H1 (cell line): ENCODE results near the gene DPY19L1. TPM values are rescaled to one million over a fixed set of nuclear protein-coding genes. Genes with fewer than 3 reads are reported as not detected.

Experiments
- CTCF ChIA-PET: fragments of 300-600 bp; sonication (Branson Sonifier 250); formaldehyde crosslinking; loops from one replicate; lab custom pipeline; 2021; ENCODE audit not compliant: partially characterized antibody; lab: Charles Lee
- POLR2A ChIA-PET: fragments of 300-600 bp; sonication (Branson Sonifier 250); formaldehyde crosslinking; loops from one replicate; lab custom pipeline; 2021; ENCODE audit warnings: inconsistent platforms; ENCODE audit not compliant: partially characterized antibody; lab: Charles Lee
- DNase-seq, 2 experiments: peaks; one replicate each; pipeline versions ENCODE4 v3.0.0 to v3.0.0-alpha.2; 2010 to 2022; ENCODE audit warnings: low spot score in 2 of 2, low read depth in 1 of 2, mixed read lengths in 1 of 2
- FAIRE-seq: peaks from 2 replicates; lab custom pipeline; 2011; peaks lifted over from hg19 to GRCh38; lab: Jason Lieb, UNC
- H2AFZ ChIP-seq: 2 replicates; pipeline ENCODE4 v1.8.1; 2012; ENCODE audit warnings: low read length, inconsistent platforms
- H2AK5ac ChIP-seq: 2 replicates; pipeline ENCODE4 v1.6.1; 2013; ENCODE audit warnings: low read depth, low read length
- H2BK120ac ChIP-seq: replicated peaks from 2 replicates; pipeline ENCODE3; 2013; ENCODE audit warnings: low read depth, low read length, inconsistent platforms
- H2BK12ac ChIP-seq: 2 replicates; pipeline ENCODE4 v1.6.1; 2013; ENCODE audit warnings: low read depth, low read length
- H2BK15ac ChIP-seq: 2 replicates; pipeline ENCODE4 v1.6.1; 2013; ENCODE audit warnings: low read length
- H2BK20ac ChIP-seq: 2 replicates; pipeline ENCODE4 v1.6.1; 2013; ENCODE audit warnings: low read length
- H2BK5ac ChIP-seq: 2 replicates; pipeline ENCODE4 v1.6.1; 2013; ENCODE audit warnings: low read depth, low read length
- H3K14ac ChIP-seq: 2 replicates; pipeline ENCODE4 v1.6.1; 2013; ENCODE audit warnings: inconsistent platforms; ENCODE audit not compliant: insufficient read length
- H3K18ac ChIP-seq: 2 replicates; pipeline ENCODE4 v1.6.1; 2013; ENCODE audit warnings: low read length; ENCODE audit errors: extremely low read depth
- H3K23ac ChIP-seq: 2 replicates; pipeline ENCODE4 v1.6.1; 2013; ENCODE audit warnings: inconsistent platforms; ENCODE audit not compliant: insufficient read length
- H3K23me2 ChIP-seq: 2 replicates; pipeline ENCODE4 v1.6.1; 2013; ENCODE audit warnings: low read depth, low read length
- H3K27ac ChIP-seq: 2 replicates; pipeline ENCODE4 v1.6.1; 2011; ENCODE audit warnings: low read depth, low read length, inconsistent platforms
- H3K27me3 ChIP-seq, 4 experiments: replicated peaks in 1 of 4; 1 replicate in 1 of 4; 2 replicates in 3 of 4; pipeline versions ENCODE4 v1.6.1 to v1.8.1; 2011 to 2013; ENCODE audit warnings: low read length in 3 of 4, mild to moderate bottlenecking in 3 of 4, inconsistent platforms in 2 of 4, mixed read lengths in 2 of 4, moderate library complexity in 1 of 4; ENCODE audit not compliant: control insufficient read depth in 3 of 4, insufficient read depth in 3 of 4; ENCODE audit errors: extremely low read depth in 1 of 4
- H3K36me3 ChIP-seq, 4 experiments: 2 replicates each; pipeline versions ENCODE4 v1.6.1 to v1.8.1; 2011 to 2013; ENCODE audit warnings: mild to moderate bottlenecking in 4 of 4, low read length in 3 of 4, moderate library complexity in 2 of 4, control low read depth in 1 of 4, inconsistent platforms in 1 of 4; ENCODE audit not compliant: insufficient read depth in 4 of 4, control insufficient read depth in 2 of 4
- H3K4ac ChIP-seq: replicated peaks from 2 replicates; pipeline ENCODE3; 2013; ENCODE audit warnings: low read length, low read depth, mixed read lengths, inconsistent platforms; ENCODE audit not compliant: insufficient read length
- H3K4me1 ChIP-seq, 4 experiments: replicated peaks in 1 of 4; 1 replicate in 1 of 4; 2 replicates in 3 of 4; pipeline versions ENCODE4 v1.6.1 to v1.8.1; 2011 to 2013; ENCODE audit warnings: low read length in 3 of 4, inconsistent platforms in 2 of 4, mixed read lengths in 1 of 4; ENCODE audit not compliant: insufficient read depth in 4 of 4, control insufficient read depth in 3 of 4
- H3K4me2 ChIP-seq, 2 experiments: 2 replicates each; pipeline versions ENCODE4 v1.6.1 to v1.8.1; 2011 to 2013; ENCODE audit warnings: low read depth in 2 of 2, low read length in 2 of 2, control low read depth in 1 of 2, inconsistent platforms in 1 of 2, mild to moderate bottlenecking in 1 of 2; ENCODE audit not compliant: insufficient read depth in 1 of 2
- H3K4me3 ChIP-seq, 4 experiments: fragments of 200-600, 300-600 bp in 1 of 4; sonication (generic), shearing (Covaris generic), sonication (Bioruptor Twin) in 1 of 4; 2 replicates each; pipeline versions ENCODE4 v1.5.1 to v1.8.1; 2011 to 2016; ENCODE audit warnings: low read length in 4 of 4, low read depth in 3 of 4, control low read depth in 2 of 4, inconsistent platforms in 2 of 4, mild to moderate bottlenecking in 2 of 4, mixed read lengths in 1 of 4, moderate library complexity in 1 of 4; ENCODE audit not compliant: insufficient read depth in 2 of 4; ENCODE audit errors: extremely low read depth in 1 of 4
- H3K56ac ChIP-seq: replicated peaks from 2 replicates; pipeline ENCODE3; 2013; ENCODE audit warnings: low read depth, mild to moderate bottlenecking, mixed read lengths, low read length, inconsistent platforms; ENCODE audit not compliant: insufficient read length
- H3K79me1 ChIP-seq: 2 replicates; pipeline ENCODE4 v1.6.1; 2013; ENCODE audit warnings: low read depth, low read length, control low read depth
- H3K79me2 ChIP-seq, 2 experiments: 2 replicates each; pipeline versions ENCODE4 v1.6.1 to v1.8.1; 2012 to 2013; ENCODE audit warnings: low read length in 2 of 2, mild to moderate bottlenecking in 2 of 2, inconsistent platforms in 1 of 2; ENCODE audit not compliant: insufficient read depth in 2 of 2, control insufficient read depth in 1 of 2
- H3K9ac ChIP-seq, 4 experiments: replicated peaks in 1 of 4; 1 replicate in 1 of 4; 2 replicates in 3 of 4; pipeline versions ENCODE4 v1.6.1 to v1.8.1; 2011 to 2013; ENCODE audit warnings: low read depth in 3 of 4, low read length in 3 of 4, control low read depth in 2 of 4, mild to moderate bottlenecking in 2 of 4, moderate library complexity in 2 of 4, inconsistent platforms in 1 of 4; ENCODE audit errors: extremely low read depth in 1 of 4
- H3K9me3 ChIP-seq, 2 experiments: 2 replicates each; pipeline versions ENCODE4 v1.6.1 to v1.8.1; 2012 to 2013; ENCODE audit warnings: mild to moderate bottlenecking in 2 of 2, moderate library complexity in 2 of 2, control low read depth in 1 of 2, inconsistent platforms in 1 of 2, low read depth in 1 of 2, low read length in 1 of 2, mixed read lengths in 1 of 2; ENCODE audit not compliant: insufficient read depth in 2 of 2
- H4K20me1 ChIP-seq, 2 experiments: replicated peaks in 1 of 2; 2 replicates each; pipeline versions ENCODE3 to v1.8.1; 2011 to 2013; ENCODE audit warnings: inconsistent platforms in 2 of 2, low read length in 2 of 2, mild to moderate bottlenecking in 1 of 2; ENCODE audit not compliant: insufficient read depth in 2 of 2, control insufficient read depth in 1 of 2
- H4K5ac ChIP-seq: 2 replicates; pipeline ENCODE4 v1.6.1; 2013; ENCODE audit warnings: low read length, low read depth, mixed read lengths, inconsistent platforms; ENCODE audit not compliant: insufficient read length
- H4K8ac ChIP-seq: 2 replicates; pipeline ENCODE4 v1.8.0; 2013; ENCODE audit warnings: mild to moderate bottlenecking, moderate library complexity, low read length, inconsistent platforms; ENCODE audit not compliant: insufficient read depth; ENCODE audit errors: extremely low read depth
- H4K91ac ChIP-seq: replicated peaks from 2 replicates; pipeline ENCODE3; 2013; ENCODE audit warnings: low read length, mixed read lengths, inconsistent platforms; ENCODE audit not compliant: insufficient read length
- CHD1 ChIP-seq: IDR thresholded peaks from 2 replicates; pipeline ENCODE4 v1.6.1; 2012; ENCODE audit warnings: low read depth, low read length, improper control_type of control experiment
- HDAC6 ChIP-seq: IDR thresholded peaks from one replicate; pipeline ENCODE4 v1.7.1; 2012; ENCODE audit warnings: low read depth, mild to moderate bottlenecking, inconsistent platforms, low read length, moderate library complexity
- JUN ChIP-seq: IDR thresholded peaks from 2 replicates; pipeline ENCODE4 v1.6.1; 2011; ENCODE audit warnings: low read depth, mild to moderate bottlenecking, improper control_type of control experiment, low read length
- KDM1A ChIP-seq: fragments of 200-600, 300-600 bp; sonication (generic); IDR thresholded peaks from 2 replicates; pipeline ENCODE4 v1.7.1; 2016; ENCODE audit warnings: mild to moderate bottlenecking, low read length, borderline replicate concordance
- POLR2A ChIP-seq, 2 experiments: IDR thresholded peaks; 1 replicate in 1 of 2; 2 replicates in 1 of 2; pipeline ENCODE4 v1.6.1; 2011; ENCODE audit warnings: low read depth in 2 of 2, low read length in 2 of 2, mild to moderate bottlenecking in 2 of 2; ENCODE audit errors: control extremely low read depth in 1 of 2
- RAD21 ChIP-seq, 2 experiments: IDR thresholded peaks in 1 of 2; conservative IDR thresholded peaks in 1 of 2; 2 replicates each; pipeline ENCODE4 v1.6.1; 2011; ENCODE audit warnings: low read depth in 2 of 2, low read length in 2 of 2, improper control_type of control experiment in 1 of 2, inconsistent platforms in 1 of 2, mild to moderate bottlenecking in 1 of 2, moderate library complexity in 1 of 2
- RNF2 ChIP-seq: fragments of 200-900, 300-1000 bp; sonication (generic); IDR thresholded peaks from 2 replicates; pipeline ENCODE4 v1.7.1; 2016; ENCODE audit warnings: borderline replicate concordance, low read depth, mild to moderate bottlenecking, antibody characterized with exemption, low read length; ENCODE audit not compliant: poor library complexity, severe bottlenecking; ENCODE audit errors: missing control alignments
- SIN3A ChIP-seq, 2 experiments: IDR thresholded peaks in 1 of 2; conservative IDR thresholded peaks in 1 of 2; 2 replicates each; pipeline ENCODE4 v1.6.1; 2011 to 2012; ENCODE audit warnings: low read length in 2 of 2, improper control_type of control experiment in 1 of 2, low read depth in 1 of 2, mild to moderate bottlenecking in 1 of 2
- SP1 ChIP-seq: IDR thresholded peaks from 2 replicates; pipeline ENCODE4 v1.6.1; 2011; ENCODE audit warnings: low read depth, low read length
- TEAD4 ChIP-seq: IDR thresholded peaks from 2 replicates; pipeline ENCODE4 v1.6.1; 2012; ENCODE audit warnings: low read depth, low read length, inconsistent platforms, mixed read lengths
- WGBS, 2 experiments: shearing (Covaris generic) in 1 of 2; methylation state at CpG; one replicate each; pipeline versions ENCODE4 v1.1.6 to v1.1.7; 2013 to 2015; ENCODE audit warnings: low lambda C conversion rate in 2 of 2, mixed read lengths in 2 of 2, inconsistent platforms in 1 of 2, low coverage in 1 of 2, missing lambda C conversion rate in 1 of 2; ENCODE audit not compliant: insufficient replicate concordance in 2 of 2, insufficient coverage in 1 of 2, insufficient read length in 1 of 2; ENCODE audit errors: extremely low coverage in 1 of 2, missing lambda C conversion rate in 1 of 2; 5-methylcytosine and 5-hydroxymethylcytosine counted together
- polyA plus RNA-seq, 7 experiments: library from polyadenylated mRNA; depleted of rRNA in 3 of 7; stranded (reverse) in 5 of 7; unstranded in 2 of 7; fragments of >200 nt in 5 of 7; fragments of 200-250 nt in 2 of 7; gene quantifications; 1 replicate in 5 of 7; 2 replicates in 1 of 7; 4 replicates in 1 of 7; pipeline versions ENCODE4 v1.2.1 to v1.2.3, GENCODE V29; 2011 to 2013; ENCODE audit warnings: missing spikeins in 2 of 7, mixed read lengths in 2 of 7
- total RNA-seq: library from RNA; stranded (reverse); fragmentation: NEBNext Ultra II Directional; extraction: Animal tissue kit (Norgen Biotek cat#: 25700); gene quantifications from 2 replicates; pipeline ENCODE4 v1.2.1, GENCODE V29; 2021
- TF ChIP-seq, protein P1 (sequence below): IDR thresholded peaks from 2 replicates; pipeline ENCODE4 v1.6.1; 2012; ENCODE audit warnings: inconsistent platforms
- TF ChIP-seq, protein P2 (sequence below): IDR thresholded peaks from 2 replicates; pipeline ENCODE4 v1.6.1; 2012; ENCODE audit warnings: inconsistent platforms

The DPY19L1 gene
- total and polyA plus RNA-seq, 2 of the 8 experiments (the other 6 are each of a cell fraction or from before 2014, with no cell fraction given), result 14.1 to 23.3 TPM

GRCh38 chr7:35012160-35012559 is 25.1 kb downstream of the DPY19L1 start:
- H3K36me3 ChIP-seq, result peaks cover 0 to 12% (median 6%) of the 10 kb centered on the region in 4 experiments; a peak in 4 of 8 replicates
- no peak overlapping the region for H2BK15ac ChIP-seq
- no peak overlapping the region for H3K14ac ChIP-seq
- POLR2A ChIA-PET, result no interaction called here
- no peak overlapping the region for H3K23ac ChIP-seq
- FAIRE-seq (no peak), DNase-seq (no peak)
- no peak overlapping the region for H2BK20ac ChIP-seq
- H3K27me3 ChIP-seq, result no peaks in the 10 kb centered on the region
- no peak overlapping the region for H4K91ac ChIP-seq
- no peaks in the 10 kb centered on the region for H3K23me2 ChIP-seq
- CTCF ChIA-PET, result no interaction called here
- H3K79me2 ChIP-seq, result no peaks in the 10 kb centered on the region
- H2AK5ac ChIP-seq, result no peak overlapping the region
- 90% methylated on average over 3 of the region's 3 CpGs; no CpG with 5 or more reads in 1 of the 2 experiments for WGBS, 2 experiments
- peaks cover 0 to 11% (median 5%) of the 10 kb centered on the region in 4 experiments; a peak in 5 of 7 replicates for H3K4me1 ChIP-seq
- no peak overlapping the region for H4K8ac ChIP-seq
- no peak overlapping the region for H2BK5ac ChIP-seq
- no peak overlapping the region for H3K18ac ChIP-seq
- H3K27ac ChIP-seq, result no peak overlapping the region
- H2AFZ ChIP-seq, result no peak overlapping the region
- H2BK12ac ChIP-seq, result no peak overlapping the region
- H3K4ac ChIP-seq, result no peak overlapping the region
- H4K20me1 ChIP-seq, result no peaks in the 10 kb centered on the region
- no peaks in the 10 kb centered on the region for H3K9me3 ChIP-seq
- no peak overlapping the region for H4K5ac ChIP-seq
- no peak overlapping the region for H3K4me2 ChIP-seq
- no peak overlapping the region for H3K4me3 ChIP-seq
- no peak overlapping the region for H3K56ac ChIP-seq
- H3K9ac ChIP-seq, result no peak overlapping the region
- H2BK120ac ChIP-seq, result no peak overlapping the region
- peaks cover 2% of the 10 kb centered on the region; the same call in 1 of the 2 replicates for H3K79me1 ChIP-seq
- TF ChIP-seq SIN3A (conservative IDR thresholded peaks at IDR 0.05 in 1 of 2, IDR thresholded peaks at IDR 0.05 in 1 of 2; ENCODE audit: low read depth in 1 of 2, low read length in 2 of 2) (no peak), HDAC6 (no peak), KDM1A (no peak), TEAD4 (no peak), CHD1 (no peak), RAD21 (IDR thresholded peaks at IDR 0.05 in 1 of 2, conservative IDR thresholded peaks at IDR 0.05 in 1 of 2; ENCODE audit: low read depth in 2 of 2, low read length in 2 of 2) (no peak), RNF2 (no peak), JUN (no peak), POLR2A (IDR thresholded peaks at IDR 0.05; ENCODE audit: control extremely low read depth in 1 of 2, low read depth in 2 of 2, low read length in 2 of 2) (no peak), SP1 (no peak)
- TF ChIP-seq, protein P1, sequence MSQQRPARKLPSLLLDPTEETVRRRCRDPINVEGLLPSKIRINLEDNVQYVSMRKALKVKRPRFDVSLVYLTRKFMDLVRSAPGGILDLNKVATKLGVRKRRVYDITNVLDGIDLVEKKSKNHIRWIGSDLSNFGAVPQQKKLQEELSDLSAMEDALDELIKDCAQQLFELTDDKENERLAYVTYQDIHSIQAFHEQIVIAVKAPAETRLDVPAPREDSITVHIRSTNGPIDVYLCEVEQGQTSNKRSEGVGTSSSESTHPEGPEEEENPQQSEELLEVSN, result no peak
- TF ChIP-seq, protein P2, sequence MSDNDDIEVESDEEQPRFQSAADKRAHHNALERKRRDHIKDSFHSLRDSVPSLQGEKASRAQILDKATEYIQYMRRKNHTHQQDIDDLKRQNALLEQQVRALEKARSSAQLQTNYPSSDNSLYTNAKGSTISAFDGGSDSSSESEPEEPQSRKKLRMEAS, result no peak
